SK-N-SH (cell line): ENCODE measurements around the gene CHMP6. TPM values are rescaled to one million over a fixed set of nuclear protein-coding genes. Genes with fewer than 3 reads are reported as not detected.

Source experiments
- CTCF ChIA-PET: fragments of 300-600, 350-600 bp; formaldehyde crosslinking; extraction: SDS; loops from one replicate; lab custom pipeline; 2021; lab: Yijun Ruan, JAX
- POLR2A ChIA-PET: fragments of 350-600 bp; sonication (Branson Sonifier 250); formaldehyde crosslinking; extraction: SDS; loops from one replicate; lab custom pipeline; 2020; ENCODE audit warnings: antibody characterized with exemption, inconsistent platforms; lab: Yijun Ruan, JAX
- DNase-seq: peaks from one replicate; pipeline ENCODE4 v3.0.0; 2012
- H2AFZ ChIP-seq: fragments of 200-600 bp; sonication (generic); 2 replicates; pipeline ENCODE4 v1.8.1; 2016; ENCODE audit warnings: antibody characterized with exemption, mild to moderate bottlenecking, low read depth
- H3F3A ChIP-seq: fragments of 200-600 bp; sonication (generic); replicated peaks from 2 replicates; pipeline ENCODE3; 2016; ENCODE audit warnings: antibody characterized with exemption, mild to moderate bottlenecking; ENCODE audit not compliant: insufficient read depth
- H3K27ac ChIP-seq, 2 experiments: fragments of 200-500 bp in 1 of 2; fragments of 200-600 bp in 1 of 2; sonication (Bioruptor generic) in 1 of 2; sonication (generic), shearing (Covaris generic) in 1 of 2; 2 replicates each; pipeline versions ENCODE4 v1.5.1 to v1.6.1; 2014 to 2016; ENCODE audit warnings: low read depth in 2 of 2, inconsistent platforms in 1 of 2, low read length in 1 of 2, mild to moderate bottlenecking in 1 of 2, mixed read lengths in 1 of 2
- H3K27me3 ChIP-seq: fragments of 200-600 bp; sonication (generic), shearing (Covaris generic); 2 replicates; pipeline ENCODE4 v1.6.1; 2016; ENCODE audit warnings: mixed run types; ENCODE audit not compliant: insufficient read depth
- H3K36me3 ChIP-seq, 2 experiments: fragments of 200-500 bp in 1 of 2; fragments of 200-600 bp in 1 of 2; sonication (Bioruptor generic) in 1 of 2; sonication (generic) in 1 of 2; replicated peaks in 1 of 2; 2 replicates each; pipeline versions ENCODE3 to v1.5.1; 2014 to 2016; ENCODE audit warnings: low read length in 1 of 2, mild to moderate bottlenecking in 1 of 2; ENCODE audit not compliant: insufficient read depth in 2 of 2, control insufficient read depth in 1 of 2
- H3K4me1 ChIP-seq, 2 experiments: fragments of 200-500 bp in 1 of 2; fragments of 200-600 bp in 1 of 2; sonication (Bioruptor generic) in 1 of 2; sonication (generic), shearing (Covaris generic) in 1 of 2; 2 replicates each; pipeline versions ENCODE4 v1.5.1 to v1.6.1; 2014 to 2016; ENCODE audit warnings: low read depth in 1 of 2, low read length in 1 of 2, mixed run types in 1 of 2; ENCODE audit not compliant: insufficient read depth in 2 of 2, control insufficient read depth in 1 of 2
- H3K4me2 ChIP-seq: fragments of 200-600 bp; sonication (generic), shearing (Covaris generic); 2 replicates; pipeline ENCODE4 v1.6.1; 2017; ENCODE audit warnings: mixed run types
- H3K4me3 ChIP-seq, 2 experiments: fragments of 200-500 bp in 1 of 2; fragments of 200-600 bp in 1 of 2; sonication (Bioruptor generic) in 1 of 2; sonication (generic), shearing (Covaris generic) in 1 of 2; 2 replicates each; pipeline versions ENCODE4 v1.5.1 to v1.8.1; 2014 to 2016; ENCODE audit warnings: low read depth in 2 of 2, inconsistent platforms in 1 of 2, low read length in 1 of 2, mild to moderate bottlenecking in 1 of 2, mixed read lengths in 1 of 2, moderate library complexity in 1 of 2
- H3K79me2 ChIP-seq: fragments of 200-600 bp; sonication (generic); 2 replicates; pipeline ENCODE4 v1.8.1; 2017; ENCODE audit warnings: mild to moderate bottlenecking; ENCODE audit not compliant: insufficient read depth
- H3K9ac ChIP-seq: fragments of 200-600 bp; sonication (generic); 2 replicates; pipeline ENCODE4 v1.6.1; 2017; ENCODE audit warnings: mixed run types
- H3K9me2 ChIP-seq: fragments of 200-600 bp; sonication (generic); 2 replicates; pipeline ENCODE4 v1.6.1; 2017; ENCODE audit warnings: mixed run types
- H3K9me3 ChIP-seq: fragments of 200-600 bp; sonication (generic); 2 replicates; pipeline ENCODE4 v1.6.1; 2017; ENCODE audit warnings: mixed run types, mild to moderate bottlenecking, moderate library complexity
- H4K20me1 ChIP-seq: fragments of 200-600 bp; sonication (generic); 2 replicates; pipeline ENCODE4 v1.6.1; 2017; ENCODE audit warnings: mild to moderate bottlenecking, mixed run types; ENCODE audit not compliant: insufficient read depth
- CHD2 ChIP-seq: fragments of 150-350 bp; IDR thresholded peaks from 2 replicates; pipeline ENCODE4 v1.6.1; 2018; ENCODE audit warnings: low read length; ENCODE audit not compliant: partially characterized antibody
- CTCF ChIP-seq: fragments of 200-600 bp; sonication (generic); IDR thresholded peaks from 2 replicates; pipeline ENCODE4 v1.6.1; 2017; ENCODE audit warnings: antibody characterized with exemption, mild to moderate bottlenecking, moderate library complexity
- FOXJ3 ChIP-seq: sonication (generic); formaldehyde crosslinking; IDR thresholded peaks from 2 replicates; pipeline ENCODE4 v1.5.1; 2020; ENCODE audit warnings: mild to moderate bottlenecking, missing genetic modification reagents
- GATA2 ChIP-seq: sonication (generic); formaldehyde crosslinking; IDR thresholded peaks from 2 replicates; pipeline ENCODE4 v1.5.0; 2020; ENCODE audit warnings: mild to moderate bottlenecking, missing genetic modification reagents
- POLR2AphosphoS5 ChIP-seq: IDR thresholded peaks from 2 replicates; pipeline ENCODE4 v1.6.1; 2012; ENCODE audit warnings: low read depth, low read length
- RAD21 ChIP-seq: IDR thresholded peaks from 2 replicates; pipeline ENCODE4 v1.6.1; 2012; ENCODE audit warnings: mild to moderate bottlenecking, low read length
- RCOR1 ChIP-seq: fragments of 150-350 bp; IDR thresholded peaks from 2 replicates; pipeline ENCODE4 v1.6.1; 2017; ENCODE audit warnings: antibody characterized with exemption, low read length
- REST ChIP-seq: IDR thresholded peaks from 2 replicates; pipeline ENCODE4 v1.6.1; 2012; ENCODE audit warnings: mild to moderate bottlenecking, low read depth, low read length, moderate library complexity
- RFX5 ChIP-seq: IDR thresholded peaks from 2 replicates; pipeline ENCODE4 v1.6.1; 2012; ENCODE audit warnings: mild to moderate bottlenecking, improper control_type of control experiment, low read length
- RXRA ChIP-seq: IDR thresholded peaks from 2 replicates; pipeline ENCODE4 v1.4.0; 2012; ENCODE audit warnings: low read depth, mild to moderate bottlenecking, borderline replicate concordance
- SIN3A ChIP-seq: IDR thresholded peaks from 2 replicates; pipeline ENCODE4 v1.6.1; 2012; ENCODE audit warnings: low read depth, mild to moderate bottlenecking, low read length, moderate library complexity, borderline replicate concordance
- USF1 ChIP-seq: IDR thresholded peaks from 2 replicates; pipeline ENCODE4 v1.4.0; 2012; ENCODE audit warnings: low read depth, borderline replicate concordance
- USF2 ChIP-seq: fragments of 150-350 bp; IDR thresholded peaks from 2 replicates; pipeline ENCODE4 v1.6.1; 2017; ENCODE audit warnings: antibody characterized with exemption, low read length, low read depth, borderline replicate concordance
- ZBTB33 ChIP-seq: IDR thresholded peaks from 2 replicates; pipeline ENCODE4 v1.4.0; 2012; ENCODE audit warnings: low read depth, borderline replicate concordance
- WGBS: methylation state at CpG from one replicate; pipeline ENCODE4 v1.1.6; 2017; ENCODE audit warnings: low lambda C conversion rate; 5-methylcytosine and 5-hydroxymethylcytosine counted together
- polyA plus RNA-seq, 3 experiments: library from polyadenylated mRNA; depleted of rRNA; stranded (reverse); fragments of >200 nt; gene quantifications; 2 replicates each; pipeline ENCODE4 v1.2.3, GENCODE V29; 2012

The CHMP6 gene
- polyA plus RNA-seq, 1 of the 3 experiments (the other 2 are of a cell fraction): 44.1 TPM

GRCh38 chr17:80955671-80956280 lies 35.9 kb upstream of the CHMP6 start:
- H3K27ac ChIP-seq: no peak overlapping the region
- H3K4me1 ChIP-seq: peaks cover 0 to 27% of the 10 kb centered on the region in 2 experiments; a peak in 2 of 4 replicates
- no peak for TF ChIP-seq USF1
- no peak for TF ChIP-seq GATA2 (CRISPR knock-in tag)
- no peak for TF ChIP-seq ZBTB33
- no peak for TF ChIP-seq RXRA
- ChIA-PET POLR2A (interaction anchor here (0.6 kb wide), 1 partner anchor 12 kb away, joined by 6 read pairs; no protein-coding TSS in a partner anchor), CTCF (interaction anchor here (1.2 to 2.5 kb wide), 3 partner anchors 14 to 529 kb away, joined by 3 to 9 read pairs (median 6); no protein-coding TSS in a partner anchor)
- no peak overlapping the region for H3K9ac ChIP-seq
- no peaks in the 10 kb centered on the region for H3K27me3 ChIP-seq
- H3K4me3 ChIP-seq: no peak overlapping the region
- WGBS: 97% methylated on average over 16 of the region's 16 CpGs
- H3K9me2 ChIP-seq: no peaks in the 10 kb centered on the region
- no peaks in the 10 kb centered on the region for H3K9me3 ChIP-seq
- no peak overlapping the region for H3K4me2 ChIP-seq
- DNase-seq: no peak
- no peaks in the 10 kb centered on the region for H3K79me2 ChIP-seq
- peaks cover 3 to 11% of the 10 kb centered on the region in 2 experiments for H3K36me3 ChIP-seq
- no peaks in the 10 kb centered on the region for H3F3A ChIP-seq
- no peaks in the 10 kb centered on the region for H4K20me1 ChIP-seq
- H2AFZ ChIP-seq: no peak overlapping the region

GRCh38 chr17:80956321-80957190 lies 35.1 kb upstream of the CHMP6 start:
- Histone ChIP-seq H3F3A (no peaks in the 10 kb centered on the region), H3K9me3 (no peaks in the 10 kb centered on the region), H3K36me3 (peaks cover 3 to 4% of the 10 kb centered on the region in 2 experiments), H3K27me3 (no peaks in the 10 kb centered on the region), H3K79me2 (no peaks in the 10 kb centered on the region), H3K4me2 (no peak overlapping the region), H3K9ac (no peak overlapping the region), H3K9me2 (no peaks in the 10 kb centered on the region), H3K27ac (no peak overlapping the region), H3K4me1 (peaks cover 0 to 32% of the 10 kb centered on the region in 2 experiments; a peak in 2 of 4 replicates), H2AFZ (no peak overlapping the region), H3K4me3 (no peak overlapping the region), H4K20me1 (no peaks in the 10 kb centered on the region)
- 93% methylated on average over 26 of the region's 29 CpGs for WGBS
- POLR2A ChIA-PET: interaction anchor here (0.6 kb wide), 1 partner anchor 13 kb away, joined by 6 read pairs; no protein-coding TSS in a partner anchor
- DNase-seq: no peak
- CTCF ChIA-PET: interaction anchor here (0.7 to 2.5 kb wide), 8 partner anchors 13 to 529 kb away, joined by 3 to 9 read pairs (median 5); no protein-coding TSS in a partner anchor
- TF ChIP-seq SIN3A (no peak), POLR2AphosphoS5 (no peak), RXRA (no peak), FOXJ3 (no peak), RAD21 (no peak), USF2 (no peak), REST (no peak), CHD2 (no peak), CTCF (no peak), RFX5 (no peak), RCOR1 (no peak)
